ENCODE measurements around the gene ATAD3A.

Gene ATAD3A

DNA sequence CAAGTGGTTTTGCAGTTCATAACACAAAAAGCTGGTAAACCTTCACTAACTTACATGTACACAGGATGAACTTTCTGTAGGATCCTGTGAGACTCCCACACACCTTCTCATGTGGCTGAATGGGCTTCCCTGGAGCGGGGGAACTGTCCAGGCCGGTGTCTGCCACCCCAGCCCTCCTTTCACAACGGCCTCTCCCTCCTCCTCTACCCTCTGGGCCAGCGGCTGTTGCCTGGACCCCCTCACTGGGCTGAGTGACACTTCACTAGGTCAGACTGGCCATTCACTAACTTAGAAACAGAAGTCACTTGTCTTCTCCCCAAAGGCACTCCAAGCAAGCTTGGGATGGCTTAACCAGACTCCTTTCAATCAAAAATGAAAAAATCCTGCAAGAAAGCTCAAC is 46.6 kb downstream of the ATAD3A start:
- no peak for DNase-seq

DNA sequence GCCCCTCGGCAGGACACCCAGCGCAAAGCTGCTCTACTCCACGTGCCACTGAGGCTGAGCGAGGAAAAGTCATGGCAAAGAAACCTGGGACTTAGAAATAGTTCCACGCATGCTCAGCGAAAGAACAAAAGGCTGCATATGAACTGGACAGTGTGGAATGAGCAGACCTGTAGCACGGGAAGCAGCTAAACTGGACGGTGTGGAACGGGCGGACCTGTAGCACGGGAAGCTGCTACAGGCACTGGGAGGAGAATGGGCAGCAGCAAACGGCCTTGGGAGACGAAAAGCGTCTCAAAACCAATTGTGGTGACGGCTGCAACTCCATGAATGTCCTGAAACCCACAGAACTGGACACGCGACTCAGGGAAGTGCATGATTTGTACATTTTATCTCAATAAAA is 47.1 kb downstream of the ATAD3A start:
- DNase-seq, result no peak

DNA sequence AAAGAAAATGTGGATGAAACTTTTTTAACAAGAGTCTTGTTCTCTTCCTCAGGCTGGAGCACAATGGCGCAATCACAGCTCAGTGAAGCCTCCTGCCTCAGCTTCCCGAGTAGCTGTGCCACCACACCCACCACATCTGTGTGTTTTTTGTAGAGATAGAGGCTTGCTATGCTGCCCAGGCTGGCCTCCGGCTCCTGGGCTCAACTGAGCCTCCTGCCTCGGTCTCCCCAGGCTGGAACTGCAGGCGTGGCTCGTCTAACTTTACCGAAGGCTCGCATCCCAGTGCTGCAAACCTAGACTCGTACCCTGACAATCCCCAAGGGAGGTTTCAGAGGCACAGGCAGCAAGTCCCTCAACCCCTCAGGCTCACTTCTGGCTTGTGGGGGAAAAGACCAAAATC is 48.2 kb downstream of the ATAD3A start:
- DNase-seq, result no peak

DNA sequence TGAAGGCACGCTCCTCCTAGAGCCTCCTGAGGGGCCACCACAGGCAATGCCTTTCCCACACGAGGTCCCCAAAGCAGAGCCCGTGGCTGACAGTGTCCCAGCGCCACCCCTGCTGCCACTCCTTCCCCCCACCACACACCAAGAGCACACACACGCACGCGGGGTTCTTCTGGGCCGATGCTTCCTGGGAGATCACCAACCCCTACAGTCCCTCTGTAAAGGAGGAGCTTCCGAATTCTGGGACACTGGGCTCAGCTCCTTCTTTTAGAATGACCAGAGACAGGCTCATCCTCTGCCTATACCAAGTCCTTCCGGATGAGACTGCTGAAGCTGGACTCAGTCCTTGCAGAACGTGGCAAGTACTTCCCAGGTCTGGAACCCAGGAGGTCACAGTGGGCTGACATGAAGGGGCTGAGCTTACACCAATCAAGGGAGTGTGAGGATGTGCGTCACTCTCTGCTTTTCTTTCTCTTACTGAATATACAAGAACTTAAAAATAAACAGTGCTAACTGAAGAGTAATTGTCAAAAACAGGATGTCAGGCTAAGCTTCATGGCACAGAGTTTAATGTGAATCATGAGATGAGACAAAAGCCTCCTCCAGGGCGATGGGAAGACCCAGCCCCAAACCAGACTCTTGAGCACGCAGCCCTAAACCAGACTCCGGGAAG is 50.0 kb downstream of the ATAD3A start:
- no peak for DNase-seq

DNA sequence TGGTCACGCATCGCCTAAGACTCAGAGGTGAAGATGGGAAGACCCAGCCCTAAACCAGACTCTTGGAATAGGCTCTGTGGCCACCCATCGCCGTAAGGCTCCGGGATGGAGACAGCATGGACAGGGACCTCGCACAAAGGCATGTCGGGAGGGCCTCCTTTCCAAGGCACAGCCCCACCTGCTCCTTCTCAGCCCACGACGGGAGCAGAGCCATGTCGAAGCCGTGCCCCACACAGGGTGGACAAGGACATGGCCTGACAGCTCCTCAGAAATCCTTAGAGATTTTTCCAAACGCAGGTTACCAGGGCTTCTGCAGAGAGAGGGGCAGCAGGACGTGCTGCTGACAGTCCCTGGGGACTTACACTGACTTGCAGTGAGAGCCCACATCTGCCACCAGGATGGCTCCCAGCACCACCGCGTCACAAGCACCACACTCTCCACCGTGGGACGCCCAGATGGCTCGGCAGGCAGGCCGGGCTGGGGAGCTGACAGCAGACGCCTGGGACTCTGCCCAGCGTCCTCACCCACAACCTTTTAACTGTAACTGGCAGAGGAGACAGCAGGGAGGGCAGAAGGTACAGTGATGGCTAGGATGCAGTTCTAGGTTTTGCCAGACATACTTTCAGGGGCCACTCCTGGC is 50.7 kb downstream of the ATAD3A start:
- no peak for DNase-seq

DNA sequence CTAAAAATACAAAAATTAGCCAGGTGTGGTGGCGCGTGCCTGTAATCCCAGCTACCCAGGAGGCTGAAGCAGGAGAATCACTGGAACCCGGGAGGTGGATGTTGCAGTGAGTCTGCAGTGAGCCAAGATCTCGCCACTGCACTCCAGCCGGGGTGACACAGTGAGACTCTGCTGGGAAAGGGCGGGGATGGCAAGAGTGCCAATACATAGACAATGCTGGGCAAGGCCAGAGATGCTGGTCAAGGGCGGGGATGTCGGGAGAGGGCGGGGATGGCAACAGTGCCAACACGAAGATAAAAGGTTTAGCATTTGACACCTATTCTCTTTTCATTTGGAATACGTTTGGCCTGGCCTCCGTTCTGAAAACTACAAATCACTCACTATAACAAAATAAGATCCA is 51.7 kb downstream of the ATAD3A start:
- DNase-seq, result no peak

DNA sequence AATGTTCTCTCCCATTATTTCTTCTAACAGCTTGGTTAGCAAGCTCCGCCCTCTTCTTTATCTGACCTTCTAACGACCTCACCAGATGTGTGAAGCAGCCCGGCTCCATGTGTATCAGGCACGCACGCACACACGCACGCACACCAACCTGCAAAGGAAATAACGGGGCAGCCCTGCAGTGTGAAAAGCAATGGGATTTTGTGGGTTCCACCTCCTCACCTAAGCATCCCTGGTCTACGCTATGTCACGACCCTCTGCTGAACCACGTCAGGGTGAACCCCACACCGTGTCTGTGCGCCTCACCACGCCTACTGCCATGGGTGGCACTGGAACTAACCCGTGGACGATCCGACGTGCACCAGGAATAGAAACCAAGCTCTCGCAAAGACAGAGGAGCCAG is 52.3 kb downstream of the ATAD3A start:
- no peak for DNase-seq

DNA sequence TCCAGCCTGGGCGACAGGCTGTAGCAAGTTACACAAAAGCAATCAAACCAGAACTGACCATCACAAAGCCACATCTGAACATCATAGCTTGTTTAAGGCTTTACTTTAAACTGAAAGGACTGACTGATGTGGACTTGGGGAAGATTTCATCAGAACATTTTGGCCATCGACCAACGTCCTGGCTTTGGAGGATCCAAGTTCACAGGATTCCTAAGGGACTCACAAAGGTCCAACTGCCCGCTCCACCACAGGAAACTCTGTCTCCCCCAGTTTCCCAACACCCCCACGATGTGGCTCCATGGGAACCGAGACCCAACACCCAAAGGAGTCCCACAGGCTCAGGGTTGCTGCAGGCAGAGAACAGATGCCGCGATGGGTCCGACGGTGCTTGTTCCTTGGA is 53.4 kb downstream of the ATAD3A start:
- no peak for DNase-seq

DNA sequence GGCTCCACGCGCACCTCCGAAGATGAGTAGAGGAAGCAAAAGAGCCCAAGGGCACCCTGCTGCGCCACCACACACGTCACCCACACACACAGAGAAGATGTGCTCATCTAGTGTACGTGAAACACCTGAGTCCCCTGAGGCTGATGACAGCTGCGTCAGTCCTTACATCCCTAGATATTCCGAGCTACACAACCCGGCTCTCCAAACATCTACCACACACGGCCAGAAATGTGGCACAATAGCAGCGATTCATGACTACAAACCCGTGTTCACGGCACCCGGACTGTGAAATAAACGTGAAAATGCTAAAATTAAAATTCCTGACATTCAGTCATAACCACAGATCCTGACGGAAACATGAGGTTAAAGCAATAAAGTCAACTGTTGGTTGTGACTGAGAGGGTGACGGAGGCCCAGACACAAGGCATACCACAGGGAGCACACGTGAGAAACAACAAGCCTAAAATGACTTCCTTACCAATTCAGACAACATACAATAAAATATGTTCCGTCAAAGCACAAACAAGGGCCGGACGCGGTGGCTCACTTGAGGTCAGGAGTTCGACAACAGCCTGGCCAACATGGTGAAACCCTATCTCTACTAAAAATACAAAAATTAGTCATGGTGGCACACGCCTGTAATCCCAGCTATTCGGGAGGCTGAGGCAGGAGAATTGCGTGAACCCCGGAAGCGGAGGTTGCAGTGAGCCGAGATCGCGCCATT is 55.4 kb downstream of the ATAD3A start:
- no peak for DNase-seq

DNA sequence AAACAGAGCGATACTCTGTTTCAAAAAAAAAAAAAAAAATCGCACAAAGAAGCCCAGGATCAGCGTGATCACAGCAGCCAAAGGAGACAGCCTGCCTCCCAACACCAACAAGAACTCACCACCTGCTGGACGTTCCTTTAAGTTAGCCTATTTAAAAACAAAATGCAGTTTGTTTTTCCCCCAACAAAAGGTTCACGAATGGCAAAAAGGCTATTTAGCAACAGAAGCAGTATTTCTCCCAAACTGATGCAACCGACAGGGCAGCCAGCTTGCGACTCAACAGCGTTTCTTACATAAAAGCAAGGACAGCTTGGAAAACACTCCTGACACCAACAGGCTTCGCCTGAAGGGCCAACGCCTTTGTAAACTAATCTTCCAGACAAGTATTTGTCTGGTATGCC is 55.9 kb downstream of the ATAD3A start:
- no peak for DNase-seq

DNA sequence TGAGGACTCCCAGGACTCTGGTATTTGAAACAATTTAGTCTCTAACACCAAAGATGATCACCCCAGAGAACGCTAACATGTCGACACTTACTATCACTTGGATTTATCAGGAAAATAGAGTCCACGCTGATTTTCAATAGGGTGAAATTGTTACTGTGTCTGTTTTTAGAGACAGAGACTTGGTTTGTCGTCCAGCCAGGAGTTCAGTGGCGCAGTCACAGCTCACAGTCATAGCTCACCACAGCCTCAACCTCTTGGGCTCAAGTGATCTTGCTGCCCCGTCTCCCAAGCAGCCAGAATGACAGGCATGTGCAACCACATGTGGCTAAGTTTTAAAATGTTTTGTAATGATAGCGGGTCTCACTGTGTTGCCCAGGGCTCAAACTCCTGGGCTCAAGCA is 57.4 kb downstream of the ATAD3A start:
- DNase-seq, result no peak

DNA sequence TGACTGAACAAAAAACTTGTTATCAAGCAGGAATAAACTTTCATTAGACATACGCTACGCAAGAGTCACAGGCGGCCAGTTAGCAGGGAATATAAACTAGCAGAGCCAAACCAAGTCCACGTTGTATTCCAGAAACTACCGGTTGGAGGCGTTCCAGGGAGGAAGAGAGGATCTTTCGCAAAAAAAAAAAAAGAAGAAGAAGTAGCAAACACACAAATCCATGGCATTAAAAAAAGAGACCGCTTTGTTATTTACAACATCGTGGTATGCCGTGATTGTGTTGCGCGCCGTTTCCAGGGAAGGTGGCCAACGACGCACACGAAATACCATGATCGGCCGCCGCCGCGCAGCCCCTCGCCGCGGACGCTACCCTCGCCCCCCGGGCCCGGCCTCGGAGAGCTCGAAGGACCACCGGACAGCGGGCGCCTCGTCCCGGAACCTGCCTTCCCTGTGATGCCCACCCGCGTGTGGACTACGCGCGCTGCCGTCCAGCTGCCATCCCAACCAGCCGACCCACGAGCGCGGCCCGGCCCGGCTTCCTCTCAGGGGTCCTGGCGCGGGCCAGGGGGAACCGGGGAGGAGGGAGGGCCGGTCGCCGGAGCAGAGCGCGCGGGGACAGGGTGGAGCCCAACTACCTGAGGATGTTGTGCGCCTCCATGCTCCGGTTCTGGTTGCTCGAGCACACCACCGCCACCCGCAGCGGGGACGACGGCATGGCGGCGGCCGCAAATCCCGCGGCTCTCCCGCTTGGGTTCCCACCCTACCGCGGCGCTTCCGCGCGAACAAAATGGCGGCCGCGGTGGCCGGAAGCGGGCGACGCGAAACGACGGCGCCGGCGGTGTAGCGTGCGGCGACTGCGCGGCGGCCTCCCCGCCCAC is 62.1 kb downstream of the ATAD3A start:
- DNase-seq, result no peak

DNA sequence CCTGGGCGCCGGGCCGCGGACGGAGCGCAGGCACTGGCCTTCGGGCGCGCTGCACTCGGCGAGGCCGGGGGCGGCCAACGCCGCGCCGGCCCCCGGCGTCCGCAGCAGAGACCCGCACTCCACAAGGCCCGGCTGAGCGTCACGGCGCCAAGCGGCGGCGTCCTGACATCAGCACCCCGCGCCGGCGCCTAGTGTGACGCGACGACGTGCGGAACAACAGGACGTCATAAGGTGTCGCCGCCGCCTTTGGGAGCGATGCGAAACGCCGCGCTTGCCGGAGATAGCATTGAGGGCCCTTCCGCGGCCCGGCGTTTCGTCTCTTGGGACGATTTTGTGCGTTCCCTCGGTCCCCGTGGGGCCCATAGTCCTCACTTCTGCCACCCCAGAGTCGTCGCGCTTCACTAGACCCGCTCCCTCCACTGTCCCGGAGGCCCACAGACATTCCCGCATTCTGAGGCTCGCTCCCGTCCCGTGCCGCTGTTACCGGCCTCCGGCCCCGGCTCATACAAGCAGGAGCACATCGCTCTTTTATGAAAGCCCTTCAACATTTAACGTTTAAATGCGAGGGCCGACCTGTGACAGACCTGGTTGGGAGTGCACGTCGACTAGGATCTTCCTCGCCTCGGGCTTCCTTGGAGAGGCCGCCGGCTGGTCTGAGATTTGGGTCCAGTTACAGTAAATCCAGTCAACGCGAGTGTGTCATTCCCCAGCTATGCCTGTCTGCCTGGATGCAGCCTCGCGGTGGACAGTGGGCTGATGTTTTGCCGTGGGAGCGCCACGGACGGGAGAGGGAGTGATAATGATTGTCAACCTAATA is 63.0 kb downstream of the ATAD3A start, which contains the start of gene SSU72:
Gene SSU72, minus strand, starts transcription at position 143 of the 817 bp plus-strand sequence. CDS start 306 bp downstream, outside the sequence.
- DNase-seq, result no peak

DNA sequence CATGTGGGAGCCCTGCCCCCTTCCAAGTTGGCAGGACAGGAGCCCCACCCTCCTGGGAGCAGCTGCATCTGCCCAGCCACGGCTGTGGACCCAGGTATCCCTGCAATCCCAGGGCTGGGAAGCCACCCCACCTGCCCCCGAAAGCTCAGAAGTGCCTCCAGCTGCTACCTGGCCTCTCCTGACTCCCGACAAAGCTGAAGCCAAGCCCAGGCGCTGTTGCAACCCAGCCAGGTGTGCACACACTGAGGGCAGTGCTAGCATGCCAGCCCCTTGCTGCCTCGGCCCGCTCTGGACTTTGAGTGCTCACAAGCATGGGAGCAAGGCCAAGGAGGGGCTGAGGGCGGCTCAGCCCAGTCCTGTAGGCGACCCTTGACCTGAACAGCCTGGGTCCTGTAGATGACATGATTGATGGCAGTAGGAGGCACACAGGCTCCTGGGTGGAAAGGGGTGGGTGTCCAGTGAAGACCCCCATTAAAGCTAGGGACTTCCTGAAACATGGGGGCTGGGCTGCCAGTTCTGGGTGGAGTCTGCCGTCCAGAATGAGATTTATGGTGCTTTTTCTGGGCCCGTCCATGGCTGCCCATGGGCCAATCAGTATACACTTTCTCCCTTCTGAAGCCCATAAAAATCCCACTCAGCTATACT is 65.5 kb downstream of the ATAD3A start:
- DNase-seq, result no peak

DNA sequence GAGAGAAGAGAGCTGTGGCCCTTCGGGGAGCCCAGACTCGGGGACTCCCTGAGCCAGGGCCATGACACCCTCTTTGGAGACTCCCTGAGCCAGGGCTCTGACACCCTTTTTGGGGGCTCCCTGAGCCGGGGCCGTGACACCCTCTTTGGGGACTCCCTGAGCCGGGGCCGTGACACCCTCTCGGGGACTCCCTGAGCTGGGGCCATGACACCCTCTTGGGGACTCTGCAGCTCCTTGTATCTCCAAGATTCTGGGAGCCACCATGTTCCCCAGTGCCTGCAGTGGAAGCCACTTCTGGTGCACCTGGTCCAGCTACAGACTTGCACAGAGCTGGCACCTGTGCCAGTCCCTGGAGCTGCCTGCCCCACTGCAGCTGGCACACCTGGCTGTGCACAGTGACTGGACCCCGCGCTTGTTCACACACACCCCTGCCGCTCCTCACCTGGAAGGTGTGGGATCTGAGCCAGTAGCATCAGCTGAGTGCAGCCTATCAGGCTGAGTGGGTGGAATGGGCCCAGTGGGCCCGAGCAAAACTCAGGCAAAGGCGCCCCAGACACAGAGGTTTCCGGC is 66.5 kb downstream of the ATAD3A start:
- DNase-seq, result no peak

DNA sequence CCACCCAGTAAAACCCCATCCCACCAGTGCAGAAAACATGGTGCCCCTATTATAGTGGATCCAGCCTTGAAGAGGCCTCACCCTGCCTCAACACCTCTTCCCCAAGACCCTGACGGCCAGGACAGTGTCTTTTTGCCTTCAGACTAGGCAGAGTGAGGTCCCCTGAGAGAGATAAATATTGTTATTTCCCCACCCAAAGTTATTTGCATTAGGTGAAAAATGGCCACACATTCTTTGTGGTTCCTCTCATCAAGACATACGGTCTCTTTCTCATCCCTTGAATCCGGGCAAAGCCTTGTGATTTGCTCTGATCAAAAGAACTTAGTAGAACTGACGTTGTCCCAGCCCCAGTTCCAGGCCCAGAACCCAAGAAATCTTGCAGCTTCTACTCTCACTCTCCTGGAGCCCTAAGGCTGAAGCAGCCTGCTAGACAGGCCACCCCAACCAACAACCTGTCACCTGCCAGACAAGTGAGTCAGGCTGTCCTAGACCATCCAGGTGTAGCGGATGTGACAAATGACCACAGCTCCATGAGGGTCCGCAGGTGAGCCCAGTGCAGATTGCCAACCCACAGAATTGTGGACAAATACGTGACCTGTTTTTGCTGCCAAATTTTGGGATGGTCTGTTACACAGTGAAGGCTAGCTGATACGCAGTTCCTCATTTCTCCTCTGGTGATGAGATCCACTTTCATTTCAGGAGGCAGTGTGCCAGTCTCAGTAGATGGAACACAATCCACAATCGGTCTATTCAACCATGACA is 70.8 kb downstream of the ATAD3A start:
- DNase-seq, result no peak

DNA sequence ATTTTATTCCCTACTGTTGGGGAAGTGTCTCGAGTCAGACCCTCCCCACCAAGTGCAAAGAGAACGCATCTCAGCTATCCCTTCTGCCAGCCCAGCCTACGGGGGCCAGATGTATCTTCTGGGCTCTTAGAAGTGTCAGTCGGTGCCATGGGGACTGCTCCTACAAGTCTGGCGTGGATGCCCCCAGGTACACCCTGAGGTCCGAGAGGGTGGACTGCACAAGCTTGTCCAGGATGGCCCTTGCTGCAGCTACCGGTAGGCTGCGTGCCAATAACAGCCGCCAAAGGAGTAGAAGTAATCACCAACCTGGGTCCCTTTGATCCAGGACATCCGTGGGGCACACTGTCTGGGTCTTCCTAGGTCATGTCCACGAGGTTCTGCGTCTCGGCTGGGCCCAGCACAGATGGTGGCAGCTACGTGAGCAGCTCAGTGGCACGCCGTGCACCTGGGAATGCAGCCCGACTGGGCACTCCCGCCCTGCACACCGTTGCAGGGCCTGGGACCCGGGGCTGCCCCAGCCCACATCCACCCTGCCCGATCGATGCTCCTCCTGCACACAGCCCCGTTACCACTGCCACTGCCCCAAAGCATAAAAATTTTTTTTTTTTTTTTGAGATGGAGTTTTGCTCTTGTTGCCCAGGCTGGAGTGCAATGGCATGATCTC is 71.5 kb downstream of the ATAD3A start:
- DNase-seq, result no peak

Data from NCI-H1417 treated with DMSO at 0.1 percent for 48 hours (cell line).